Measurements from ENCODE around the gene GRIK4.

GRIK4 gene

GRCh38 chr11:120630122-120630521 is 118.6 kb downstream of the GRIK4 start:
- TF ChIP-seq, protein P1, sequence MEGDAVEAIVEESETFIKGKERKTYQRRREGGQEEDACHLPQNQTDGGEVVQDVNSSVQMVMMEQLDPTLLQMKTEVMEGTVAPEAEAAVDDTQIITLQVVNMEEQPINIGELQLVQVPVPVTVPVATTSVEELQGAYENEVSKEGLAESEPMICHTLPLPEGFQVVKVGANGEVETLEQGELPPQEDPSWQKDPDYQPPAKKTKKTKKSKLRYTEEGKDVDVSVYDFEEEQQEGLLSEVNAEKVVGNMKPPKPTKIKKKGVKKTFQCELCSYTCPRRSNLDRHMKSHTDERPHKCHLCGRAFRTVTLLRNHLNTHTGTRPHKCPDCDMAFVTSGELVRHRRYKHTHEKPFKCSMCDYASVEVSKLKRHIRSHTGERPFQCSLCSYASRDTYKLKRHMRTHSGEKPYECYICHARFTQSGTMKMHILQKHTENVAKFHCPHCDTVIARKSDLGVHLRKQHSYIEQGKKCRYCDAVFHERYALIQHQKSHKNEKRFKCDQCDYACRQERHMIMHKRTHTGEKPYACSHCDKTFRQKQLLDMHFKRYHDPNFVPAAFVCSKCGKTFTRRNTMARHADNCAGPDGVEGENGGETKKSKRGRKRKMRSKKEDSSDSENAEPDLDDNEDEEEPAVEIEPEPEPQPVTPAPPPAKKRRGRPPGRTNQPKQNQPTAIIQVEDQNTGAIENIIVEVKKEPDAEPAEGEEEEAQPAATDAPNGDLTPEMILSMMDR (IDR thresholded peaks at IDR 0.05; ENCODE audit: insufficient read depth, low read depth, low read length, missing control alignments), result no peak
- no peak for DNase-seq (ENCODE audit: low read depth)
- no peak overlapping the region for H3K4me3 ChIP-seq (ENCODE audit: low read length)

DNA sequence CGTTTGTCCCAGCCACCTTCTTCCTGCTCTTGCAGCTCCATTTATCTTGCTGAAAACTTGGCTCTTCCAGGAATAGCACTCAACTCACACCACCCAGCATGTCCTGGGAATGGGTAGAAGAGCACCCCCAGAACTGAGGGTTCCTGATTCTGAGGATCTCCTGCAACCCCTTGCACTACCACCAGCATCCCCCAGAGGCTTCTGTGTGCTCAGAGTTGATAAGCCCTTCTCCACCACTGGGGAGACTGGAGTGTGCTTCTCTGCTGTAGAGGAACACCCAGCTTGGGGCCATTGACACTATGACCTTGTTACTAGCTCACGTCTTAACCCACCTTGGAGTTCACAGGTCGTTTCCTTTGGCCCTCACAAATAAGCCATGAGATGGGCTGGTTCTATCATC is 121.0 kb downstream of the GRIK4 start:
- no peak for DNase-seq (ENCODE audit: low read depth)
- TF ChIP-seq, protein P1 (IDR thresholded peaks at IDR 0.05; ENCODE audit: insufficient read depth, low read depth, low read length, missing control alignments), result no peak
- no peak overlapping the region for H3K4me3 ChIP-seq (ENCODE audit: low read length)

GRCh38 chr11:120633616-120634393 is 122.3 kb downstream of the GRIK4 start:
- no peak overlapping the region for H3K4me3 ChIP-seq (ENCODE audit: low read length)
- TF ChIP-seq, protein P1 (IDR thresholded peaks at IDR 0.05; ENCODE audit: insufficient read depth, low read depth, low read length, missing control alignments), result no peak
- DNase-seq (ENCODE audit: low read depth), result no peak

DNA sequence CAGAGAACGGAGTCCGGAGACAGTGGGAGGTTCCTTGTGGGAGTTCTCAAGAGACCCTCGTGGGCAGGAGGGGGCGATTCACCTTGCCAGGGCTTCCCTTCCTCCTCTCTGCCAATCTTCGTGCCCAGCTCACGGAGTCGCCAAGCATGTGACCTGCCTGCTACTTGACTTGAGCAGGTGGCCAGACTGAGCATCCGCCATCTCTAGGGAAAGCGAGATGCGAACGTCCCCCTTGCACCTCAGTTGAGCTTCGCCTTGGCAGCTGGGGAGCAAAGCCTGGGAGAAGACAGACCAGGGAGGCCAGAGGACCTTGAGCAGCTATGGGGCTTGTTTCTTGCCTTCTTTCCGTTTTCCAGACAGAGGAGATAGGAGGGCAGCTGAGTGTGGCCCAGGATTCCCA is 123.2 kb downstream of the GRIK4 start:
- DNase-seq (ENCODE audit: low read depth), result no peak
- TF ChIP-seq, protein P1 (IDR thresholded peaks at IDR 0.05; ENCODE audit: insufficient read depth, low read depth, low read length, missing control alignments), result no peak
- H3K4me3 ChIP-seq (ENCODE audit: low read length), result no peak overlapping the region

GRCh38 chr11:120635136-120635810 is 123.7 kb downstream of the GRIK4 start:
- TF ChIP-seq, protein P1 (IDR thresholded peaks at IDR 0.05; ENCODE audit: insufficient read depth, low read depth, low read length, missing control alignments), result no peak

GRCh38 chr11:120637131-120637530 is 125.6 kb downstream of the GRIK4 start:
- no peak for DNase-seq (ENCODE audit: low read depth)
- no peak overlapping the region for H3K4me3 ChIP-seq (ENCODE audit: low read length)
- TF ChIP-seq, protein P1 (IDR thresholded peaks at IDR 0.05; ENCODE audit: insufficient read depth, low read depth, low read length, missing control alignments), result no peak

More at GRCh38 chr11:120635136-120635810, 123.7 kb downstream of the GRIK4 start:
- H3K4me3 ChIP-seq (ENCODE audit: low read length), result no peak overlapping the region
- DNase-seq (ENCODE audit: low read depth), result no peak
